HUES48 (cell line): ENCODE measurements around the gene CDCA3.

Experiments used
- H3K27ac ChIP-seq: one replicate; pipeline ENCODE4 v1.7.0; 2013; ENCODE audit warnings: low read depth, low read length, inconsistent platforms
- H3K27me3 ChIP-seq: 2 replicates; pipeline ENCODE4 v1.6.1; 2013; ENCODE audit warnings: mild to moderate bottlenecking, low read length; ENCODE audit not compliant: control insufficient read depth, insufficient read depth
- H3K36me3 ChIP-seq: 2 replicates; pipeline ENCODE4 v1.6.1; 2013; ENCODE audit warnings: low read length; ENCODE audit not compliant: control insufficient read depth, insufficient read depth
- H3K4me1 ChIP-seq: 2 replicates; pipeline ENCODE4 v1.6.1; 2013; ENCODE audit warnings: mild to moderate bottlenecking, low read length; ENCODE audit not compliant: control insufficient read depth, insufficient read depth
- H3K4me3 ChIP-seq: 2 replicates; pipeline ENCODE4 v1.5.1; 2013; ENCODE audit warnings: mild to moderate bottlenecking, low read depth, low read length
- H3K9ac ChIP-seq: 2 replicates; pipeline ENCODE4 v1.6.1; 2013; ENCODE audit warnings: mild to moderate bottlenecking, low read depth, low read length, moderate library complexity
- H3K9me3 ChIP-seq: 2 replicates; pipeline ENCODE4 v1.6.1; 2013; ENCODE audit warnings: low read length; ENCODE audit not compliant: control insufficient read depth, insufficient read depth

The CDCA3 gene

GRCh38 chr12:6850796-6851152 lies 312 bp downstream of the CDCA3 start:
- H3K9ac ChIP-seq: peak overlapping the region; percentile 56
- peak overlapping the region; percentile 55 for H3K27ac ChIP-seq
- peaks cover 47% of the 10 kb centered on the region for H3K36me3 ChIP-seq

GRCh38 chr12:6849976-6850560 lies 1.0 kb downstream of the CDCA3 start:
- Histone ChIP-seq H3K9ac (no peak overlapping the region), H3K4me1 (peaks cover 10% of the 10 kb centered on the region), H3K27ac (no peak overlapping the region), H3K27me3 (no peaks in the 10 kb centered on the region), H3K36me3 (peaks cover 48% of the 10 kb centered on the region), H3K9me3 (no peaks in the 10 kb centered on the region), H3K4me3 (peak overlapping the region; percentile 88)

More at GRCh38 chr12:6850796-6851152, 312 bp downstream of the CDCA3 start:
- H3K27me3 ChIP-seq: no peaks in the 10 kb centered on the region
- H3K4me3 ChIP-seq: peak overlapping the region; percentile 88
- no peaks in the 10 kb centered on the region for H3K9me3 ChIP-seq
- peaks cover 10% of the 10 kb centered on the region for H3K4me1 ChIP-seq

GRCh38 chr12:6849427-6849826 lies 1.7 kb downstream of the CDCA3 start:
- Histone ChIP-seq H3K4me3 (no peak overlapping the region), H3K36me3 (peaks cover 52% of the 10 kb centered on the region), H3K27ac (no peak overlapping the region), H3K27me3 (no peaks in the 10 kb centered on the region), H3K9me3 (no peaks in the 10 kb centered on the region), H3K9ac (no peak overlapping the region), H3K4me1 (peaks cover 10% of the 10 kb centered on the region)

- H3K27me3 ChIP-seq: no peaks in the 10 kb centered on the region
- no peak overlapping the region for H3K9ac ChIP-seq
- no peak overlapping the region for H3K27ac ChIP-seq
- no peak overlapping the region for H3K4me3 ChIP-seq
- H3K9me3 ChIP-seq: no peaks in the 10 kb centered on the region
- no peaks in the 10 kb centered on the region for H3K4me1 ChIP-seq
- H3K36me3 ChIP-seq: peaks cover 65% of the 10 kb centered on the region
Observed at GRCh38 chr12:6847676-6848075, 3.4 kb downstream of the CDCA3 start.

- H3K9ac ChIP-seq: no peak overlapping the region
Observed at GRCh38 chr12:6846316-6846869, 4.7 kb downstream of the CDCA3 start.

GRCh38 chr12:6845395-6845794 lies 5.7 kb downstream of the CDCA3 start:
- no peak overlapping the region for H3K9ac ChIP-seq
- H3K4me1 ChIP-seq: no peaks in the 10 kb centered on the region
- H3K9me3 ChIP-seq: no peaks in the 10 kb centered on the region
- no peak overlapping the region for H3K4me3 ChIP-seq
- H3K27me3 ChIP-seq: no peaks in the 10 kb centered on the region
- H3K36me3 ChIP-seq: peaks cover 77% of the 10 kb centered on the region
- H3K27ac ChIP-seq: no peak overlapping the region

More at GRCh38 chr12:6846316-6846869, 4.7 kb downstream of the CDCA3 start:
- Histone ChIP-seq H3K27me3 (no peaks in the 10 kb centered on the region), H3K27ac (no peak overlapping the region), H3K36me3 (peaks cover 77% of the 10 kb centered on the region), H3K4me3 (no peak overlapping the region), H3K4me1 (no peaks in the 10 kb centered on the region), H3K9me3 (no peaks in the 10 kb centered on the region)

- H3K27ac ChIP-seq: no peak overlapping the region
- H3K27me3 ChIP-seq: no peaks in the 10 kb centered on the region
- no peaks in the 10 kb centered on the region for H3K9me3 ChIP-seq
- peaks cover 4% of the 10 kb centered on the region; the same call in 1 of the 2 replicates for H3K4me1 ChIP-seq
- H3K36me3 ChIP-seq: peaks cover 82% of the 10 kb centered on the region
- H3K9ac ChIP-seq: no peak overlapping the region
- H3K4me3 ChIP-seq: no peak overlapping the region
Observed at GRCh38 chr12:6843118-6843902, 7.8 kb downstream of the CDCA3 start.

GRCh38 chr12:6842075-6842474 lies 9.0 kb downstream of the CDCA3 start:
- H3K27ac ChIP-seq: no peak overlapping the region
- no peak overlapping the region for H3K4me3 ChIP-seq
- peaks cover 84% of the 10 kb centered on the region for H3K36me3 ChIP-seq
- H3K27me3 ChIP-seq: no peaks in the 10 kb centered on the region
- no peak overlapping the region for H3K9ac ChIP-seq
- H3K9me3 ChIP-seq: no peaks in the 10 kb centered on the region
- H3K4me1 ChIP-seq: peaks cover 4% of the 10 kb centered on the region; the same call in 1 of the 2 replicates

- H3K9me3 ChIP-seq: no peaks in the 10 kb centered on the region
- H3K27ac ChIP-seq: peak within 1 kb of the TSS; percentile 15
- no peaks in the 10 kb centered on the region for H3K27me3 ChIP-seq
- peaks cover 84% of the 10 kb centered on the region for H3K36me3 ChIP-seq
- peaks cover 4% of the 10 kb centered on the region; the same call in 1 of the 2 replicates for H3K4me1 ChIP-seq
- no peak within 1 kb of the TSS for H3K9ac ChIP-seq
- no peak within 1 kb of the TSS for H3K4me3 ChIP-seq
Observed at GRCh38 chr12:6840761-6841515, 10.1 kb downstream of the CDCA3 start, which contains the start of gene GNB3. Gene GNB3 (plus strand): TSS chr12:6840925. CDS start chr12:6841288, 363 bp downstream.

- H3K9ac ChIP-seq: no peak overlapping the region
- no peaks in the 10 kb centered on the region for H3K27me3 ChIP-seq
- no peak overlapping the region for H3K4me3 ChIP-seq
- H3K9me3 ChIP-seq: no peaks in the 10 kb centered on the region
- peaks cover 79% of the 10 kb centered on the region for H3K36me3 ChIP-seq
- H3K27ac ChIP-seq: no peak overlapping the region
- H3K4me1 ChIP-seq: peaks cover 4% of the 10 kb centered on the region; the same call in 1 of the 2 replicates
Observed at GRCh38 chr12:6840330-6840729, 10.8 kb downstream of the CDCA3 start.
